ENCODE measurements around the gene ATP6V0C. TPM values are rescaled to one million over a fixed set of nuclear protein-coding genes. Genes with fewer than 3 reads are reported as not detected.

ATP6V0C gene
- total and polyA plus RNA-seq, 2 of the 13 experiments (the other 11 are each of a cell fraction or from before 2014, with no cell fraction given), result 10.4 to 20.1 TPM

- TF ChIP-seq SRSF1 (optimal IDR thresholded peaks at IDR 0.05; ENCODE audit: low read depth, low read length) (peak; percentile 82), ZNF788 (CRISPR knock-in tag; IDR thresholded peaks at IDR 0.05; ENCODE audit: borderline replicate concordance) (0 out of 2 replicates have a peak, but pooled peaks have one; percentile 25), ZNF766 (CRISPR knock-in tag; IDR thresholded peaks at IDR 0.05; ENCODE audit: borderline replicate concordance) (0 out of 2 replicates have a peak, but pooled peaks have one; percentile 6), POLR2G (IDR thresholded peaks at IDR 0.05; ENCODE audit: low read depth, low read length) (0 out of 2 replicates have a peak, but pooled peaks have one; percentile 14), ZFY (CRISPR knock-in tag; IDR thresholded peaks at IDR 0.05) (peak; percentile 57; the same call in 1 of the 2 replicates), NR2F6 (IDR thresholded peaks at IDR 0.05) (no peak), NR2F6 (CRISPR knock-in tag; IDR thresholded peaks at IDR 0.05) (peak; percentile 32; the same call in 1 of the 2 replicates), ZKSCAN1 (IDR thresholded peaks at IDR 0.05; ENCODE audit: low read length) (peak; percentile 89), HNRNPL (IDR thresholded peaks at IDR 0.05; ENCODE audit: low read depth, low read length) (0 out of 2 replicates have a peak, but pooled peaks have one; percentile 27), UBTF (CRISPR knock-in tag; IDR thresholded peaks at IDR 0.05) (peak; percentile 34; the same call in 1 of the 2 replicates), MTF2 (CRISPR knock-in tag; IDR thresholded peaks at IDR 0.05; ENCODE audit: borderline replicate concordance) (0 out of 2 replicates have a peak, but pooled peaks have one; percentile 38), ZNF619 (CRISPR knock-in tag; IDR thresholded peaks at IDR 0.05) (0 out of 2 replicates have a peak, but pooled peaks have one; percentile 1), ZNF263 (CRISPR knock-in tag; IDR thresholded peaks at IDR 0.05) (0 out of 2 replicates have a peak, but pooled peaks have one; percentile 10), ZFX (CRISPR knock-in tag; IDR thresholded peaks at IDR 0.05; ENCODE audit: low read depth) (peak; percentile 44), ZNF605 (CRISPR knock-in tag; IDR thresholded peaks at IDR 0.05) (0 out of 2 replicates have a peak, but pooled peaks have one; percentile 3), CBX5 (CRISPR knock-in tag; IDR thresholded peaks at IDR 0.05; ENCODE audit: borderline replicate concordance) (no peak), TBP (CRISPR knock-in tag; IDR thresholded peaks at IDR 0.05) (0 out of 2 replicates have a peak, but pooled peaks have one; percentile 21), ZNF740 (CRISPR knock-in tag; IDR thresholded peaks at IDR 0.05) (0 out of 2 replicates have a peak, but pooled peaks have one; percentile 8), RXRA (CRISPR knock-in tag; IDR thresholded peaks at IDR 0.05) (peak; percentile 39; the same call in 1 of the 2 replicates), SIN3A (IDR thresholded peaks at IDR 0.05; ENCODE audit: borderline replicate concordance, low read depth, low read length) (peak; percentile 45; the same call in 1 of the 2 replicates), ZC3H13 (CRISPR knock-in tag; IDR thresholded peaks at IDR 0.05) (peak; percentile 20; the same call in 1 of the 2 replicates), BCLAF1 (IDR thresholded peaks at IDR 0.05) (no peak), ZBTB37 (CRISPR knock-in tag; IDR thresholded peaks at IDR 0.05) (no peak)
These were observed 38.1 kb upstream of the ATP6V0C start (continued) for GRCh38 chr16:2475413-2476344.
